HG02763 (cell line): ENCODE results near the gene SLC8A2.
"Not testable (repeated sequence)": the region's sequence is repeated elsewhere in the genome, so short reads cannot be mapped to it uniquely, and the experiment has no call there.

Experiments used
- ATAC-seq: cut with Tn5 transposase; IDR thresholded peaks from one replicate; pipeline ENCODE4 v1.9.1; 2021; ENCODE audit warnings: mild to moderate bottlenecking, moderate library complexity; ENCODE audit not compliant: unreplicated experiment

SLC8A2 gene

DNA sequence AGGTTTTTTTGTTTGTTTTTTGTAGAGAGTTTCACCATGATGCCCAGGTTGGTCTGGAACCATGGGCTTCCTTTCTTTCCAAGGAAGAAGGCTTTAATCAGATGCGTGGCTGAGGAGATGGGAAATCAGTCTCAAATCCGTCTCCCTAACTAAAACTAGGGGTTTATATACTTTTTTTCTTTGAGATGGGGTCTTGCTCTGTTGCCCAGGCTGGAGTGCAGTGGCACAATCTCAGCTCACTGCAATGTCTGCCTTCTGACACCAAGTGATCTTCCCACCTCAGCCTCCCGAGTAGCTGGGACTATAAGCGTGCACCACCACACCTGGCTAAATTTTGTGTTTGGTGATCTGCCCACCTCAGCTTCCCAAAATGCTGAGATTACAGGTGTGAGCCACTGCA is 87.2 kb downstream of the SLC8A2 start:
- not testable (repeated sequence) for ATAC-seq

DNA sequence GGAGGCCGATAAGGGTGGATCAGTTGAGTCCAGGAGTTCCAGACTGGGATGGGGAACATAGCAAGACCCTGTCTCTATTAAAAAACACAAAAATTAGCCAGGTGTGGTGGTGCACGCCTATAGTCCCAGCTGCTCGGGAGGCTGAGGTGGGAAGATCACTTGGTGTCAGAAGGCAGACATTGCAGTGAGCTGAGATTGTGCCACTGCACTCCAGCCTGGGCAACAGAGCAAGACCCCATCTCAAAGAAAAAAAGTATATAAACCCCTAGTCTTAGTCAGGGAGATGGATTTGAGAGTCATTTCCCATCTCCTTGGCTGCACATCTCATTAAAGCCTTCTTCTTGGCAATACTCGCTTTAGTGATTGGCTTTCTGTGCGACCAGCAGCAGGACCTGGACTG is 87.8 kb downstream of the SLC8A2 start:
- not testable (repeated sequence) for ATAC-seq

DNA sequence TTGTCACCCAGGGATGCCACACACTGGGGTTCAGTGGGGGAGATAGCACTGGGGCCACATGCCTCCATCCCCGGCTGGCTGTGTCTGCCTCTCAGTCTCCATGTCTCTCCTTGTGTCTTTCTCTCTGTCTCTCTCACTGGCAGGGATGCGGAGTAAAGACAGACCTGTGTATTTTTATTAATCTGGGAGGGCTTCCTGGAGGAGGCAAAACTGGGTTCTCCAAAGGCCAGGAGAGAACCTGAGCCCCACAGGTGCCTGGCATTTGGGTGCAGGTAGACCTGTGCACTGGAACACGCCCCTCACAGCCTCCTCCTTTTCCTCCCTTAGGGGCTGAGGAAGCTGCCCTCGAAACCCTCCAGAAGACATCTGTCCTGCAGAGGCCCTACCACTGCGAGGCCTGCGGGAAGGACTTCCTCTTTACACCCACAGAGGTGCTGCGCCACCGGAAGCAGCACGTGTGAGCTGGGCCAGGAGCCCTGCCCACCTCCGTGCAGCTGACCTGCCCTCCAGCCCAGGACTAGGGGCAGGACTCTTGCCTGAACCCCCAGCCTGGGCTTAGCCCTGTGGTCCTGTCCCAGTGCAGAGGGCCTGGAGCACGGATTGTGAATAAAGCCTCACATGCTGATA is 89.9 kb downstream of the SLC8A2 start:
- ATAC-seq: no peak

- ATAC-seq: no peak
Measured at GRCh38 chr19:47381121-47381520, 90.6 kb downstream of the SLC8A2 start.

- ATAC-seq: no peak
Measured at GRCh38 chr19:47380559-47380958, 91.1 kb downstream of the SLC8A2 start.

- no peak for ATAC-seq
Measured at GRCh38 chr19:47379381-47379938, 92.2 kb downstream of the SLC8A2 start.

DNA sequence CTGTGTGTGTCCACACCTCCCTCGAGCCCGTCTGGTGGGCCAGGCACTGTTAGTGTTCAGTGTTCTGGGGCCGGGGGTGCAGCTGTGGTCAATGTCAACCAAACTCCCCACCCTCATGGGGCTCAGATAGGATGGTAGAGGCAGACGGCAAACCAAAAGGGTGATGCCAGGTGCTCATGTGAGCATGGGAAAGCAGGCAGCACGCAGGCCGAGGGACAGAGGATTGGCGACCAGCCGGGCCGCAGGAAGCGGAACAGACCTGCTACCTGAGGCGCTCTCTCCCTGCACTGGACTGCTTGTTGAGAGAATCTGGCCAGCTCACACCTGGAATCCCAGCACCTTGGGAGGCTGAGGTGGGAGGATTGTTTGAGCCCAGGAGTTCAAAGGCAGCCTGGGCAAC is 93.4 kb downstream of the SLC8A2 start:
- ATAC-seq: no peak
